IMR-90 (cell line): ENCODE data around the gene LEF1. TPM values are rescaled to one million over a fixed set of nuclear protein-coding genes. Genes with fewer than 3 reads are reported as not detected.

Experiments
- ATAC-seq: fragments of 200-7000 bp; cut with Tn5 transposase; 2 replicates; pipeline ENCODE4 v1.9.1; 2020; ENCODE audit warnings: low read depth, mild to moderate bottlenecking, moderate library complexity
- BruUV-seq: library from RNA; stranded (reverse); fragments of 400-500 nt; replicated peaks from 2 replicates; lab custom pipeline; 2021; lab: Mats Ljungman, UMichigan
- CTCF ChIA-PET: fragments of 300-600 bp; formaldehyde crosslinking; extraction: SDS; loops from one replicate; lab custom pipeline; 2021; ENCODE audit warnings: antibody characterized with exemption; lab: Yijun Ruan, JAX
- POLR2A ChIA-PET: fragments of 300-600 bp; sonication (Branson Sonifier 250); formaldehyde crosslinking; loops from one replicate; lab custom pipeline; 2022; ENCODE audit warnings: antibody characterized with exemption; ENCODE audit not compliant: unreplicated experiment; lab: Charles Lee
- DNase-seq: peaks from one replicate; pipeline ENCODE4 v3.0.0; 2013
- H2AFZ ChIP-seq: replicated peaks from 2 replicates; pipeline ENCODE3; 2013; ENCODE audit warnings: low read length, mild to moderate bottlenecking; ENCODE audit not compliant: poor library complexity
- H2AK5ac ChIP-seq: 2 replicates; pipeline ENCODE4 v1.6.1; 2013; ENCODE audit warnings: low read depth, low read length, inconsistent platforms
- H2AK9ac ChIP-seq: replicated peaks from 2 replicates; pipeline ENCODE3; 2013; ENCODE audit warnings: mild to moderate bottlenecking, low read depth, low read length, moderate library complexity; ENCODE audit not compliant: poor library complexity
- H2BK120ac ChIP-seq: 2 replicates; pipeline ENCODE4 v1.6.1; 2013; ENCODE audit warnings: low read depth, low read length, inconsistent platforms
- H2BK15ac ChIP-seq: 3 replicates; pipeline ENCODE4 v1.6.1; 2013; ENCODE audit warnings: low read depth, low read length, inconsistent platforms
- H2BK20ac ChIP-seq: 2 replicates; pipeline ENCODE4 v1.6.1; 2013; ENCODE audit warnings: low read depth, mild to moderate bottlenecking, inconsistent platforms, low read length, moderate library complexity
- H2BK5ac ChIP-seq: 2 replicates; pipeline ENCODE4 v1.6.1; 2013; ENCODE audit warnings: mild to moderate bottlenecking, low read depth, low read length, inconsistent platforms; ENCODE audit not compliant: poor library complexity, severe bottlenecking
- H3K14ac ChIP-seq: replicated peaks from 2 replicates; pipeline ENCODE4 v1.6.1; 2013; ENCODE audit warnings: low read depth, low read length, inconsistent platforms
- H3K18ac ChIP-seq: 2 replicates; pipeline ENCODE4 v1.6.1; 2013; ENCODE audit warnings: low read depth, low read length, control low read depth
- H3K23ac ChIP-seq: 2 replicates; pipeline ENCODE4 v1.6.1; 2013; ENCODE audit warnings: low read depth, low read length, inconsistent platforms
- H3K27ac ChIP-seq: 2 replicates; pipeline ENCODE4 v1.5.1; 2013; ENCODE audit warnings: mild to moderate bottlenecking, control low read depth, low read length; ENCODE audit not compliant: insufficient read depth
- H3K27me3 ChIP-seq: 2 replicates; pipeline ENCODE4 v1.6.1; 2013; ENCODE audit warnings: low read length; ENCODE audit not compliant: control insufficient read depth, insufficient read depth
- H3K36me3 ChIP-seq: 2 replicates; pipeline ENCODE4 v1.6.1; 2013; ENCODE audit warnings: low read length, mixed read lengths; ENCODE audit not compliant: control insufficient read depth, insufficient read depth
- H3K4ac ChIP-seq: 2 replicates; pipeline ENCODE4 v1.6.1; 2013; ENCODE audit warnings: low read depth, low read length, inconsistent platforms
- H3K4me1 ChIP-seq: 2 replicates; pipeline ENCODE4 v1.6.1; 2013; ENCODE audit warnings: low read length, mixed read lengths; ENCODE audit not compliant: control insufficient read depth, insufficient read depth
- H3K4me2 ChIP-seq: 2 replicates; pipeline ENCODE4 v1.6.1; 2013; ENCODE audit warnings: low read depth, mild to moderate bottlenecking, control low read depth, low read length, moderate library complexity
- H3K4me3 ChIP-seq: 2 replicates; pipeline ENCODE4 v1.5.1; 2013; ENCODE audit warnings: low read depth, mild to moderate bottlenecking, control low read depth, low read length, moderate library complexity; ENCODE audit not compliant: insufficient read depth
- H3K56ac ChIP-seq: 2 replicates; pipeline ENCODE4 v1.6.1; 2013; ENCODE audit warnings: low read length, inconsistent platforms; ENCODE audit not compliant: insufficient read depth; ENCODE audit errors: extremely low read depth
- H3K79me1 ChIP-seq, 2 experiments: 2 replicates each; pipeline ENCODE4 v1.6.1; 2013; ENCODE audit warnings: low read length in 2 of 2, inconsistent platforms in 1 of 2, low read depth in 1 of 2
- H3K9ac ChIP-seq: 2 replicates; pipeline ENCODE4 v1.6.1; 2013; ENCODE audit warnings: low read depth, low read length, control low read depth
- H3K9me1 ChIP-seq: 2 replicates; pipeline ENCODE4 v1.6.1; 2013; ENCODE audit warnings: low read length, inconsistent platforms; ENCODE audit not compliant: insufficient read depth
- H3K9me3 ChIP-seq: 2 replicates; pipeline ENCODE4 v1.6.1; 2013; ENCODE audit warnings: low read length; ENCODE audit not compliant: control insufficient read depth, insufficient read depth
- H4K20me1 ChIP-seq: 2 replicates; pipeline ENCODE4 v1.6.1; 2013; ENCODE audit warnings: low read length, inconsistent platforms; ENCODE audit not compliant: insufficient read depth
- H4K5ac ChIP-seq: 2 replicates; pipeline ENCODE4 v1.6.1; 2013; ENCODE audit warnings: mild to moderate bottlenecking, low read depth, low read length, control low read depth
- H4K8ac ChIP-seq, 2 experiments: 2 replicates each; pipeline ENCODE4 v1.6.1; 2013; ENCODE audit warnings: low read depth in 2 of 2, low read length in 2 of 2, control low read depth in 1 of 2, inconsistent platforms in 1 of 2
- H4K91ac ChIP-seq: 2 replicates; pipeline ENCODE4 v1.6.1; 2013; ENCODE audit warnings: low read depth, low read length, inconsistent platforms; ENCODE audit not compliant: insufficient read depth
- BHLHE40 ChIP-seq: fragments of 150-350 bp; IDR thresholded peaks from 2 replicates; pipeline ENCODE4 v1.6.1; 2016; ENCODE audit warnings: mild to moderate bottlenecking, low read depth, low read length
- CEBPB ChIP-seq: IDR thresholded peaks from 2 replicates; pipeline ENCODE4 v1.6.1; 2012; ENCODE audit warnings: low read depth, low read length, improper control_type of control experiment
- CHD1 ChIP-seq: IDR thresholded peaks from 2 replicates; pipeline ENCODE4 v1.6.1; 2012; ENCODE audit warnings: low read depth, low read length, improper control_type of control experiment
- FOS ChIP-seq: fragments of 150-350 bp; IDR thresholded peaks from 2 replicates; pipeline ENCODE4 v1.6.1; 2016; ENCODE audit warnings: low read depth, low read length
- MAFK ChIP-seq: IDR thresholded peaks from 2 replicates; pipeline ENCODE4 v1.6.1; 2012; ENCODE audit warnings: low read depth, low read length, improper control_type of control experiment
- MAZ ChIP-seq: IDR thresholded peaks from 2 replicates; pipeline ENCODE4 v1.6.1; 2012; ENCODE audit warnings: low read depth, mild to moderate bottlenecking, low read length, improper control_type of control experiment, moderate library complexity, borderline replicate concordance
- MXI1 ChIP-seq: IDR thresholded peaks from 2 replicates; pipeline ENCODE4 v1.6.1; 2012; ENCODE audit warnings: low read depth, mild to moderate bottlenecking, low read length, moderate library complexity, borderline replicate concordance
- NFE2L2 ChIP-seq: fragments of 150-350 bp; IDR thresholded peaks from 2 replicates; pipeline ENCODE4 v1.6.1; 2016; ENCODE audit warnings: low read depth, mild to moderate bottlenecking, low read length
- POLR2A ChIP-seq: IDR thresholded peaks from 2 replicates; pipeline ENCODE4 v1.6.1; 2012; ENCODE audit warnings: mild to moderate bottlenecking, low read depth, low read length
- RAD21 ChIP-seq: IDR thresholded peaks from 2 replicates; pipeline ENCODE4 v1.6.1; 2012; ENCODE audit warnings: low read length, improper control_type of control experiment
- RCOR1 ChIP-seq: IDR thresholded peaks from 2 replicates; pipeline ENCODE4 v1.6.1; 2012; ENCODE audit warnings: mild to moderate bottlenecking, low read length, improper control_type of control experiment; ENCODE audit not compliant: insufficient replicate concordance
- RFX5 ChIP-seq: IDR thresholded peaks from 2 replicates; pipeline ENCODE4 v1.8.0; 2012; ENCODE audit warnings: low read depth, mild to moderate bottlenecking, low read length, moderate library complexity
- SMC3 ChIP-seq: fragments of 150-350 bp; IDR thresholded peaks from 2 replicates; pipeline ENCODE4 v1.6.1; 2016; ENCODE audit warnings: low read depth, mild to moderate bottlenecking, antibody characterized with exemption, low read length, moderate library complexity
- WGBS, 2 experiments: methylation state at CpG; one replicate each; pipeline versions ENCODE4 v1.1.5 to v1.1.7; 2013; ENCODE audit warnings: missing lambda C conversion rate in 2 of 2; ENCODE audit not compliant: insufficient read length in 1 of 2; ENCODE audit errors: extremely low coverage in 2 of 2; 5-methylcytosine and 5-hydroxymethylcytosine counted together
- dilution Hi-C: fragments of 300-500 bp; cut with HindIII; formaldehyde crosslinking; loops from one replicate; pipeline ENCODE4 v1.14.3; 2018; ENCODE audit warnings: low sequenced_read_pairs; ENCODE audit not compliant: unreplicated experiment
- in situ Hi-C: fragments of 300-500 bp; cut with MboI; formaldehyde crosslinking; loops from 3 replicates; pipeline ENCODE4 v1.14.3; 2019; ENCODE audit warnings: low sequenced_read_pairs, inconsistent platforms, mixed read lengths
- intact Hi-C: fragments of 100-400 bp; cut with micrococcal nuclease; formaldehyde crosslinking; loops from 2 replicates; pipeline ENCODE4 v1.10.0; 2022
- polyA plus RNA-seq, 3 experiments: library from polyadenylated mRNA; depleted of rRNA; stranded (reverse); fragments of >200 nt; gene quantifications; 2 replicates each; pipeline ENCODE4 v1.2.3, GENCODE V29; 2012; ENCODE audit warnings: low replicate concordance in 1 of 3
- total RNA-seq: library from RNA; depleted of rRNA; stranded (reverse); fragments of >200 nt; gene quantifications from 2 replicates; pipeline ENCODE4 v1.2.3, GENCODE V29; 2012
- TF ChIP-seq, protein P1 (sequence below): fragments of 150-350 bp; IDR thresholded peaks from 2 replicates; pipeline ENCODE4 v1.6.1; 2016; ENCODE audit warnings: low read depth, mild to moderate bottlenecking, low read length, moderate library complexity, borderline replicate concordance
- TF ChIP-seq, protein P2 (sequence below): fragments of 150-350 bp; IDR thresholded peaks from 2 replicates; pipeline ENCODE4 v1.6.1; 2017; ENCODE audit warnings: mild to moderate bottlenecking, antibody characterized with exemption, low read length, low read depth
- TF ChIP-seq, protein P3 (sequence below): conservative IDR thresholded peaks from 2 replicates; pipeline ENCODE4 v1.5.1; 2012; ENCODE audit warnings: mild to moderate bottlenecking, low read depth, low read length, improper control_type of control experiment

LEF1 gene
- total and polyA plus RNA-seq, 2 of the 4 experiments (the other 2 are of a cell fraction) = 1.7 to 1.8 TPM

DNA sequence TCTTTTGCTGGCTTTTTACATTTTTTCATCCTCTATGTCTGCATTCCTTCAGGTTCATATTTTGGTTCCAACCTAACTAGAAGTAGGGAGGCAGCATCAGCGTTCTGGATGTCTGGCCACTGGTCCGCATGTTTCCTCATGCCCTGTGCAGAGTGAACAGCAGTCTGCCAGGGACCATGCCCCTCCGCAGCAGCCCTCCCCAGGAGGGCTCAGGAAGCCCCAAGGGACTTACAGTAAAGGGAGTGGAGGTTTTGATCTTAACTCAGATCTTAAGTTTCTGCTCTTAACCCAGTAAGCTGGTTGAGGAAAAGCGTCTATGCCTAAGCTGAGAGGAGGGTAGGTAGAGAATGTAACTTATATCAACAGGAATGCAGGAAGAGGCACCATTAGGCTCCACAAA is 45.0 kb upstream of the LEF1 start:
- H3K36me3 ChIP-seq = no peaks in the 10 kb centered on the region
- H3K4me3 ChIP-seq = no peak overlapping the region
- TF ChIP-seq, protein P1, sequence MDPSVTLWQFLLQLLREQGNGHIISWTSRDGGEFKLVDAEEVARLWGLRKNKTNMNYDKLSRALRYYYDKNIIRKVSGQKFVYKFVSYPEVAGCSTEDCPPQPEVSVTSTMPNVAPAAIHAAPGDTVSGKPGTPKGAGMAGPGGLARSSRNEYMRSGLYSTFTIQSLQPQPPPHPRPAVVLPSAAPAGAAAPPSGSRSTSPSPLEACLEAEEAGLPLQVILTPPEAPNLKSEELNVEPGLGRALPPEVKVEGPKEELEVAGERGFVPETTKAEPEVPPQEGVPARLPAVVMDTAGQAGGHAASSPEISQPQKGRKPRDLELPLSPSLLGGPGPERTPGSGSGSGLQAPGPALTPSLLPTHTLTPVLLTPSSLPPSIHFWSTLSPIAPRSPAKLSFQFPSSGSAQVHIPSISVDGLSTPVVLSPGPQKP = no peak
- TF ChIP-seq CEBPB = no peak
- TF ChIP-seq RCOR1 = no peak
- no peak for TF ChIP-seq POLR2A
- no peak for TF ChIP-seq MAZ
- TF ChIP-seq, protein P2, sequence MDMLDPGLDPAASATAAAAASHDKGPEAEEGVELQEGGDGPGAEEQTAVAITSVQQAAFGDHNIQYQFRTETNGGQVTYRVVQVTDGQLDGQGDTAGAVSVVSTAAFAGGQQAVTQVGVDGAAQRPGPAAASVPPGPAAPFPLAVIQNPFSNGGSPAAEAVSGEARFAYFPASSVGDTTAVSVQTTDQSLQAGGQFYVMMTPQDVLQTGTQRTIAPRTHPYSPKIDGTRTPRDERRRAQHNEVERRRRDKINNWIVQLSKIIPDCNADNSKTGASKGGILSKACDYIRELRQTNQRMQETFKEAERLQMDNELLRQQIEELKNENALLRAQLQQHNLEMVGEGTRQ = no peak
- TF ChIP-seq SMC3 = no peak
- no peak for TF ChIP-seq NFE2L2
- TF ChIP-seq, protein P3, sequence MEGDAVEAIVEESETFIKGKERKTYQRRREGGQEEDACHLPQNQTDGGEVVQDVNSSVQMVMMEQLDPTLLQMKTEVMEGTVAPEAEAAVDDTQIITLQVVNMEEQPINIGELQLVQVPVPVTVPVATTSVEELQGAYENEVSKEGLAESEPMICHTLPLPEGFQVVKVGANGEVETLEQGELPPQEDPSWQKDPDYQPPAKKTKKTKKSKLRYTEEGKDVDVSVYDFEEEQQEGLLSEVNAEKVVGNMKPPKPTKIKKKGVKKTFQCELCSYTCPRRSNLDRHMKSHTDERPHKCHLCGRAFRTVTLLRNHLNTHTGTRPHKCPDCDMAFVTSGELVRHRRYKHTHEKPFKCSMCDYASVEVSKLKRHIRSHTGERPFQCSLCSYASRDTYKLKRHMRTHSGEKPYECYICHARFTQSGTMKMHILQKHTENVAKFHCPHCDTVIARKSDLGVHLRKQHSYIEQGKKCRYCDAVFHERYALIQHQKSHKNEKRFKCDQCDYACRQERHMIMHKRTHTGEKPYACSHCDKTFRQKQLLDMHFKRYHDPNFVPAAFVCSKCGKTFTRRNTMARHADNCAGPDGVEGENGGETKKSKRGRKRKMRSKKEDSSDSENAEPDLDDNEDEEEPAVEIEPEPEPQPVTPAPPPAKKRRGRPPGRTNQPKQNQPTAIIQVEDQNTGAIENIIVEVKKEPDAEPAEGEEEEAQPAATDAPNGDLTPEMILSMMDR = no peak
- no peak for TF ChIP-seq CHD1
- no peak for TF ChIP-seq BHLHE40
- TF ChIP-seq RFX5 = no peak
- TF ChIP-seq RAD21 = no peak
- TF ChIP-seq MAFK = no peak
- no peak for TF ChIP-seq FOS
- TF ChIP-seq MXI1 = no peak
- no peak overlapping the region for H3K27ac ChIP-seq
- H3K4me1 ChIP-seq = no peaks in the 10 kb centered on the region
- WGBS, 2 experiments = no CpG with 5 or more reads among the region's 4 CpGs
- no peak overlapping the region for H4K91ac ChIP-seq
- no peak overlapping the region for H2BK5ac ChIP-seq
- ATAC-seq (no peak), DNase-seq (no peak)
- no peak overlapping the region for H3K23ac ChIP-seq
- intact Hi-C loops (no loop called here), dilution Hi-C loops (no loop called here), in situ Hi-C loops (no loop called here)
- no peak overlapping the region for H4K8ac ChIP-seq
- no peaks in the 10 kb centered on the region for H4K20me1 ChIP-seq
- no peak overlapping the region for H2AFZ ChIP-seq
- no peaks in the 10 kb centered on the region for H3K9me3 ChIP-seq
- no peak overlapping the region for H2BK15ac ChIP-seq
- H3K4me2 ChIP-seq = no peak overlapping the region
- H3K79me1 ChIP-seq = no peaks in the 10 kb centered on the region
- H3K9ac ChIP-seq = no peak overlapping the region
- ChIA-PET CTCF (interaction anchor here (1.6 kb wide), 1 partner anchor 11 kb away, joined by 3 read pairs; no protein-coding TSS in a partner anchor), POLR2A (no interaction called here)
- no peak overlapping the region for H2BK20ac ChIP-seq
- H2AK9ac ChIP-seq = no peak overlapping the region
- no peak overlapping the region for H3K14ac ChIP-seq
- H3K27me3 ChIP-seq = no peaks in the 10 kb centered on the region
- no peak overlapping the region for H3K18ac ChIP-seq
- no peak overlapping the region for H2BK120ac ChIP-seq
- H3K9me1 ChIP-seq = no peaks in the 10 kb centered on the region
- H3K56ac ChIP-seq = no peak overlapping the region
- H2AK5ac ChIP-seq = no peak overlapping the region
- no peak overlapping the region for H4K5ac ChIP-seq
- no TSS peak for BruUV-seq
- no peak overlapping the region for H3K4ac ChIP-seq
